WTC11 (cell line): ENCODE measurements around the gene FFAR2. TPM values are rescaled to one million over a fixed set of nuclear protein-coding genes. Genes with fewer than 3 reads are reported as not detected.

Source experiments
- ATAC-seq: fragments of 200-7000 bp; cut with Tn5 transposase; 2 replicates; pipeline ENCODE4 v1.10.0; 2021; ENCODE audit warnings: mild to moderate bottlenecking, moderate library complexity
- CTCF ChIA-PET: fragments of 300-600 bp; sonication (Branson Sonifier 250); formaldehyde crosslinking; loops from one replicate; lab custom pipeline; 2021; ENCODE audit warnings: antibody characterized with exemption; lab: Charles Lee
- POLR2A ChIA-PET: fragments of 350-600 bp; sonication (Branson Sonifier 250); formaldehyde crosslinking; loops from one replicate; lab custom pipeline; 2021; ENCODE audit warnings: antibody characterized with exemption; lab: Charles Lee
- DNase-seq: peaks from one replicate; pipeline ENCODE4 v3.0.0; 2021; ENCODE audit warnings: low spot score
- H3K27ac Mint-ChIP-seq: 2 replicates; pipeline ENCODE4 v1.8.0; 2021; ENCODE audit warnings: mixed read lengths
- H3K27me3 Mint-ChIP-seq: 2 replicates; pipeline ENCODE4 v1.8.0; 2021; ENCODE audit warnings: low read depth, mild to moderate bottlenecking, moderate library complexity, mixed read lengths
- H3K36me3 Mint-ChIP-seq: 2 replicates; pipeline ENCODE4 v1.8.0; 2021; ENCODE audit warnings: mixed read lengths
- H3K4me1 Mint-ChIP-seq: 2 replicates; pipeline ENCODE4 v1.8.0; 2022; ENCODE audit warnings: mixed read lengths
- H3K4me3 Mint-ChIP-seq: 2 replicates; pipeline ENCODE4 v1.8.0; 2021; ENCODE audit warnings: mild to moderate bottlenecking, moderate library complexity, mixed read lengths
- H3K9me3 Mint-ChIP-seq: 2 replicates; pipeline ENCODE4 v1.8.0; 2021; ENCODE audit warnings: mixed read lengths
- ATF1 ChIP-seq: sonication (generic); formaldehyde crosslinking; IDR thresholded peaks from 2 replicates; pipeline ENCODE4 v1.8.1; 2023; ENCODE audit warnings: mild to moderate bottlenecking, moderate library complexity, missing genetic modification reagents
- ESRRA ChIP-seq: sonication (generic); formaldehyde crosslinking; IDR thresholded peaks from 2 replicates; pipeline ENCODE4 v1.8.1; 2022; ENCODE audit warnings: mild to moderate bottlenecking, missing genetic modification reagents, borderline replicate concordance
- FOXJ3 ChIP-seq: sonication (generic); formaldehyde crosslinking; IDR thresholded peaks from 2 replicates; pipeline ENCODE4 v1.9.0; 2021; ENCODE audit warnings: missing genetic modification reagents, mild to moderate bottlenecking, borderline replicate concordance
- FOXP1 ChIP-seq: sonication (generic); formaldehyde crosslinking; IDR thresholded peaks from 2 replicates; pipeline ENCODE4 v1.8.0; 2022; ENCODE audit warnings: missing genetic modification reagents, mild to moderate bottlenecking, moderate library complexity, borderline replicate concordance
- GRHL2 ChIP-seq: fragments of 250-450 bp; sonication (Bioruptor Pico); IDR thresholded peaks from 2 replicates; pipeline ENCODE4 v1.8.0; 2022; ENCODE audit warnings: mild to moderate bottlenecking, moderate library complexity; ENCODE audit not compliant: insufficient replicate concordance, severe bottlenecking
- MYBL2 ChIP-seq: sonication (generic); formaldehyde crosslinking; IDR thresholded peaks from 2 replicates; pipeline ENCODE4 v1.8.1; 2023; ENCODE audit warnings: mild to moderate bottlenecking, moderate library complexity, missing genetic modification reagents
- NR1H2 ChIP-seq: sonication (generic); formaldehyde crosslinking; IDR thresholded peaks from 2 replicates; pipeline ENCODE4 v1.9.0; 2021; ENCODE audit warnings: mild to moderate bottlenecking, moderate library complexity, missing genetic modification reagents
- ZNF263 ChIP-seq: sonication (generic); formaldehyde crosslinking; IDR thresholded peaks from 2 replicates; pipeline ENCODE4 v1.8.1; 2022; ENCODE audit warnings: low read depth, mild to moderate bottlenecking, moderate library complexity, missing genetic modification reagents
- ZNF396 ChIP-seq: fragments of 250-450 bp; sonication (Bioruptor Pico); IDR thresholded peaks from 2 replicates; pipeline ENCODE4 v1.8.0; 2021; ENCODE audit warnings: mild to moderate bottlenecking, moderate library complexity, borderline replicate concordance
- ZNF671 ChIP-seq: fragments of 250-450 bp; sonication (Bioruptor Pico); IDR thresholded peaks from 2 replicates; pipeline ENCODE4 v1.8.0; 2021; ENCODE audit warnings: mild to moderate bottlenecking
- total RNA-seq: library from RNA; stranded (reverse); gene quantifications from 3 replicates; pipeline ENCODE4 v1.2.3, GENCODE V29; 2021
- TF ChIP-seq, protein P1 (sequence below): fragments of 250-450 bp; sonication (Bioruptor Pico); IDR thresholded peaks from 2 replicates; pipeline ENCODE4 v1.8.0; 2021; ENCODE audit warnings: mild to moderate bottlenecking
- TF ChIP-seq, protein P2 (sequence below): sonication (generic); formaldehyde crosslinking; IDR thresholded peaks from 2 replicates; pipeline ENCODE4 v1.8.1; 2023; ENCODE audit warnings: mild to moderate bottlenecking, missing genetic modification reagents
- TF ChIP-seq, protein P3 (sequence below): sonication (generic); formaldehyde crosslinking; IDR thresholded peaks from 2 replicates; pipeline ENCODE4 v1.8.1; 2022; ENCODE audit warnings: mild to moderate bottlenecking, missing genetic modification reagents, moderate library complexity, borderline replicate concordance
- TF ChIP-seq, protein P4 (sequence below): sonication (generic); formaldehyde crosslinking; IDR thresholded peaks from 2 replicates; pipeline ENCODE4 v1.8.1; 2022; ENCODE audit warnings: mild to moderate bottlenecking, moderate library complexity, missing genetic modification reagents
- TF ChIP-seq, protein P5 (sequence below): sonication (generic); formaldehyde crosslinking; IDR thresholded peaks from 2 replicates; pipeline ENCODE4 v1.8.1; 2023; ENCODE audit warnings: mild to moderate bottlenecking, moderate library complexity, missing genetic modification reagents
- TF ChIP-seq, protein P6 (sequence below): sonication (generic); formaldehyde crosslinking; IDR thresholded peaks from 2 replicates; pipeline ENCODE4 v1.8.0; 2022; ENCODE audit warnings: mild to moderate bottlenecking, missing genetic modification reagents
- TF ChIP-seq, protein P7 (sequence below): sonication (generic); formaldehyde crosslinking; IDR thresholded peaks from 2 replicates; pipeline ENCODE4 v1.8.0; 2022; ENCODE audit warnings: mild to moderate bottlenecking, missing genetic modification reagents
- TF ChIP-seq, protein P8 (sequence below): sonication (generic); formaldehyde crosslinking; IDR thresholded peaks from 2 replicates; pipeline ENCODE4 v1.8.1; 2023; ENCODE audit warnings: mild to moderate bottlenecking, missing genetic modification reagents

Gene FFAR2
- total RNA-seq, 1 experiment from 2014 or later, result not detected

DNA sequence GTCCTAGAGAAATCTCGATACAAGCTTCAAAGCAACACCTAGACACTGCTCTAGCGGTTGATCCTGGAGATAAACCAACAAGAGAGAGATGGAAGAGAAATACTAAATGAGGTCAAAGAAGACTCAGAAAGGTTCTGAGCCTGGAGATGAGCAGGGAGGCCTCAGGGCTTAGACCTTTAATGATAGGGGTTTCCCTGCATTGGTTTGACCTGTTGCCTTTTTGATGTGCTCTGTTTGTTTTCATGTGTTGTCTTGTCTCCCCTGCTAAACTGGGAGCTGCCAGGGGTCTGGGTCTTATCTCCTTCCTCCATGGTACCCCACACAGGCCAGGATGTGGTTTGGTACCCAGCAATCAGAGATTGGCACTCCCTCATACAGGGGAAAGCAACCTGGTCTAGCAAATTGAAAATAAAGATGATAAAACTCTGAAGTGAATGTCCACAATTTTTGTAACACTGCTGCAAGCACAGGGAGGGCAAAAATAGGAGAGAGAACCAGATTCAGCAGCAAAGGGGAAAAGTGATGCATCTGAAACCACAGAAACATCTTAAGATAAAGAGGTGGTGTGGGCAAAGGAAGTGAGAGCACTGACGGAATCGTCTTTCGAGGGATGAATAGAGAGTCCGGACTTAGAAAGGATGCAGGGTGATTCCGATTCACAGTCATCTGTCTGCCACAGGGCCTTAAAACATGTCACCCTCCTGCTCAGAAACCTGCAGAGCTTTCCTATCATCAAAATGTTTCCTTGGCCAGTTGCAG is 3.5 kb downstream of the FFAR2 start:
- H3K27ac Mint-ChIP-seq, result no peak overlapping the region
- peaks cover 4% of the 10 kb centered on the region; the same call in 1 of the 2 replicates for H3K27me3 Mint-ChIP-seq

More for the DNA sequence above, 3.5 kb downstream of the FFAR2 start:
- TF ChIP-seq, protein P1, sequence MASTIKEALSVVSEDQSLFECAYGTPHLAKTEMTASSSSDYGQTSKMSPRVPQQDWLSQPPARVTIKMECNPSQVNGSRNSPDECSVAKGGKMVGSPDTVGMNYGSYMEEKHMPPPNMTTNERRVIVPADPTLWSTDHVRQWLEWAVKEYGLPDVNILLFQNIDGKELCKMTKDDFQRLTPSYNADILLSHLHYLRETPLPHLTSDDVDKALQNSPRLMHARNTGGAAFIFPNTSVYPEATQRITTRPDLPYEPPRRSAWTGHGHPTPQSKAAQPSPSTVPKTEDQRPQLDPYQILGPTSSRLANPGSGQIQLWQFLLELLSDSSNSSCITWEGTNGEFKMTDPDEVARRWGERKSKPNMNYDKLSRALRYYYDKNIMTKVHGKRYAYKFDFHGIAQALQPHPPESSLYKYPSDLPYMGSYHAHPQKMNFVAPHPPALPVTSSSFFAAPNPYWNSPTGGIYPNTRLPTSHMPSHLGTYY (CRISPR knock-in tag), result no peak
- TF ChIP-seq ZNF396 (CRISPR knock-in tag), result no peak
- no peak for TF ChIP-seq ZNF671 (CRISPR knock-in tag)
- no peak for TF ChIP-seq NR1H2 (CRISPR knock-in tag)
- TF ChIP-seq ZNF263 (CRISPR knock-in tag), result no peak
- TF ChIP-seq, protein P2, sequence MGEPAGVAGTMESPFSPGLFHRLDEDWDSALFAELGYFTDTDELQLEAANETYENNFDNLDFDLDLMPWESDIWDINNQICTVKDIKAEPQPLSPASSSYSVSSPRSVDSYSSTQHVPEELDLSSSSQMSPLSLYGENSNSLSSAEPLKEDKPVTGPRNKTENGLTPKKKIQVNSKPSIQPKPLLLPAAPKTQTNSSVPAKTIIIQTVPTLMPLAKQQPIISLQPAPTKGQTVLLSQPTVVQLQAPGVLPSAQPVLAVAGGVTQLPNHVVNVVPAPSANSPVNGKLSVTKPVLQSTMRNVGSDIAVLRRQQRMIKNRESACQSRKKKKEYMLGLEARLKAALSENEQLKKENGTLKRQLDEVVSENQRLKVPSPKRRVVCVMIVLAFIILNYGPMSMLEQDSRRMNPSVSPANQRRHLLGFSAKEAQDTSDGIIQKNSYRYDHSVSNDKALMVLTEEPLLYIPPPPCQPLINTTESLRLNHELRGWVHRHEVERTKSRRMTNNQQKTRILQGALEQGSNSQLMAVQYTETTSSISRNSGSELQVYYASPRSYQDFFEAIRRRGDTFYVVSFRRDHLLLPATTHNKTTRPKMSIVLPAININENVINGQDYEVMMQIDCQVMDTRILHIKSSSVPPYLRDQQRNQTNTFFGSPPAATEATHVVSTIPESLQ (CRISPR knock-in tag), result no peak
- TF ChIP-seq FOXJ3 (CRISPR knock-in tag), result no peak
- TF ChIP-seq, protein P3, sequence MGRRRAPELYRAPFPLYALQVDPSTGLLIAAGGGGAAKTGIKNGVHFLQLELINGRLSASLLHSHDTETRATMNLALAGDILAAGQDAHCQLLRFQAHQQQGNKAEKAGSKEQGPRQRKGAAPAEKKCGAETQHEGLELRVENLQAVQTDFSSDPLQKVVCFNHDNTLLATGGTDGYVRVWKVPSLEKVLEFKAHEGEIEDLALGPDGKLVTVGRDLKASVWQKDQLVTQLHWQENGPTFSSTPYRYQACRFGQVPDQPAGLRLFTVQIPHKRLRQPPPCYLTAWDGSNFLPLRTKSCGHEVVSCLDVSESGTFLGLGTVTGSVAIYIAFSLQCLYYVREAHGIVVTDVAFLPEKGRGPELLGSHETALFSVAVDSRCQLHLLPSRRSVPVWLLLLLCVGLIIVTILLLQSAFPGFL, result no peak
- TF ChIP-seq, protein P4, sequence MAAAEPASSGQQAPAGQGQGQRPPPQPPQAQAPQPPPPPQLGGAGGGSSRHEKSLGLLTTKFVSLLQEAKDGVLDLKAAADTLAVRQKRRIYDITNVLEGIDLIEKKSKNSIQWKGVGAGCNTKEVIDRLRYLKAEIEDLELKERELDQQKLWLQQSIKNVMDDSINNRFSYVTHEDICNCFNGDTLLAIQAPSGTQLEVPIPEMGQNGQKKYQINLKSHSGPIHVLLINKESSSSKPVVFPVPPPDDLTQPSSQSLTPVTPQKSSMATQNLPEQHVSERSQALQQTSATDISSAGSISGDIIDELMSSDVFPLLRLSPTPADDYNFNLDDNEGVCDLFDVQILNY (CRISPR knock-in tag), result no peak
- TF ChIP-seq, protein P5, sequence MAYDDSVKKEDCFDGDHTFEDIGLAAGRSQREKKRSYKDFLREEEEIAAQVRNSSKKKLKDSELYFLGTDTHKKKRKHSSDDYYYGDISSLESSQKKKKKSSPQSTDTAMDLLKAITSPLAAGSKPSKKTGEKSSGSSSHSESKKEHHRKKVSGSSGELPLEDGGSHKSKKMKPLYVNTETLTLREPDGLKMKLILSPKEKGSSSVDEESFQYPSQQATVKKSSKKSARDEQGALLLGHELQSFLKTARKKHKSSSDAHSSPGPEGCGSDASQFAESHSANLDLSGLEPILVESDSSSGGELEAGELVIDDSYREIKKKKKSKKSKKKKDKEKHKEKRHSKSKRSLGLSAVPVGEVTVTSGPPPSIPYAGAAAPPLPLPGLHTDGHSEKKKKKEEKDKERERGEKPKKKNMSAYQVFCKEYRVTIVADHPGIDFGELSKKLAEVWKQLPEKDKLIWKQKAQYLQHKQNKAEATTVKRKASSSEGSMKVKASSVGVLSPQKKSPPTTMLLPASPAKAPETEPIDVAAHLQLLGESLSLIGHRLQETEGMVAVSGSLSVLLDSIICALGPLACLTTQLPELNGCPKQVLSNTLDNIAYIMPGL (CRISPR knock-in tag), result no peak
- TF ChIP-seq, protein P6, sequence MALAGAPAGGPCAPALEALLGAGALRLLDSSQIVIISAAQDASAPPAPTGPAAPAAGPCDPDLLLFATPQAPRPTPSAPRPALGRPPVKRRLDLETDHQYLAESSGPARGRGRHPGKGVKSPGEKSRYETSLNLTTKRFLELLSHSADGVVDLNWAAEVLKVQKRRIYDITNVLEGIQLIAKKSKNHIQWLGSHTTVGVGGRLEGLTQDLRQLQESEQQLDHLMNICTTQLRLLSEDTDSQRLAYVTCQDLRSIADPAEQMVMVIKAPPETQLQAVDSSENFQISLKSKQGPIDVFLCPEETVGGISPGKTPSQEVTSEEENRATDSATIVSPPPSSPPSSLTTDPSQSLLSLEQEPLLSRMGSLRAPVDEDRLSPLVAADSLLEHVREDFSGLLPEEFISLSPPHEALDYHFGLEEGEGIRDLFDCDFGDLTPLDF (CRISPR knock-in tag), result no peak
- no peak for TF ChIP-seq FOXP1 (CRISPR knock-in tag)
- no peak for TF ChIP-seq ESRRA (CRISPR knock-in tag)
- TF ChIP-seq, protein P7, sequence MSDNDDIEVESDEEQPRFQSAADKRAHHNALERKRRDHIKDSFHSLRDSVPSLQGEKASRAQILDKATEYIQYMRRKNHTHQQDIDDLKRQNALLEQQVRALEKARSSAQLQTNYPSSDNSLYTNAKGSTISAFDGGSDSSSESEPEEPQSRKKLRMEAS (CRISPR knock-in tag), result no peak
- no peak for TF ChIP-seq GRHL2 (CRISPR knock-in tag)
- TF ChIP-seq, protein P8, sequence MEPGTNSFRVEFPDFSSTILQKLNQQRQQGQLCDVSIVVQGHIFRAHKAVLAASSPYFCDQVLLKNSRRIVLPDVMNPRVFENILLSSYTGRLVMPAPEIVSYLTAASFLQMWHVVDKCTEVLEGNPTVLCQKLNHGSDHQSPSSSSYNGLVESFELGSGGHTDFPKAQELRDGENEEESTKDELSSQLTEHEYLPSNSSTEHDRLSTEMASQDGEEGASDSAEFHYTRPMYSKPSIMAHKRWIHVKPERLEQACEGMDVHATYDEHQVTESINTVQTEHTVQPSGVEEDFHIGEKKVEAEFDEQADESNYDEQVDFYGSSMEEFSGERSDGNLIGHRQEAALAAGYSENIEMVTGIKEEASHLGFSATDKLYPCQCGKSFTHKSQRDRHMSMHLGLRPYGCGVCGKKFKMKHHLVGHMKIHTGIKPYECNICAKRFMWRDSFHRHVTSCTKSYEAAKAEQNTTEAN (CRISPR knock-in tag), result no peak
- TF ChIP-seq MYBL2 (CRISPR knock-in tag), result no peak
- TF ChIP-seq ATF1 (CRISPR knock-in tag), result no peak
- no peaks in the 10 kb centered on the region for H3K36me3 Mint-ChIP-seq
- CTCF ChIA-PET, result interaction anchor here (0.7 to 1.6 kb wide), 3 partner anchors 9 to 99 kb away, joined by 3 to 7 read pairs (median 4); no protein-coding TSS in a partner anchor
- peaks cover 9% of the 10 kb centered on the region for H3K4me1 Mint-ChIP-seq
- DNase-seq (no peak), ATAC-seq (no peak)
- POLR2A ChIA-PET, result interaction anchor here (0.7 kb wide), 1 partner anchor 80 kb away, joined by 5 read pairs; no protein-coding TSS in a partner anchor
- no peak overlapping the region for H3K4me3 Mint-ChIP-seq
- H3K9me3 Mint-ChIP-seq, result no peaks in the 10 kb centered on the region
